Measurements from ENCODE around the gene NFATC2.

NFATC2 gene

GRCh38 chr20:51468636-51469035 is 73.9 kb downstream of the NFATC2 start:
- TF ChIP-seq CTCF (IDR thresholded peaks at IDR 0.05; ENCODE audit: low read length) (no peak), EZH2 (IDR thresholded peaks at IDR 0.05; ENCODE audit: borderline replicate concordance, low read length) (no peak)
- Histone ChIP-seq H3F3A (ENCODE audit: insufficient read depth, low read length) (no peaks in the 10 kb centered on the region), H3K27me3 (ENCODE audit: insufficient read depth, low read length) (no peaks in the 10 kb centered on the region), H3K9me3 (ENCODE audit: low read length) (no peaks in the 10 kb centered on the region), H3K4me2 (ENCODE audit: low read length) (no peak overlapping the region), H3K27ac (ENCODE audit: low read depth, low read length, poor library complexity, severe bottlenecking) (peak overlapping the region; percentile 85), H3K36me3 (ENCODE audit: insufficient read depth, low read length) (peaks cover 54% of the 10 kb centered on the region), H3K9me2 (ENCODE audit: low read depth, low read length) (no peaks in the 10 kb centered on the region), H4K20me1 (ENCODE audit: insufficient read depth, low read length) (no peaks in the 10 kb centered on the region), H2AFZ (ENCODE audit: low read length) (no peak overlapping the region), H3K4me1 (ENCODE audit: insufficient read depth, low read length, severe bottlenecking) (peaks cover 56% of the 10 kb centered on the region), H3K79me2 (ENCODE audit: insufficient read depth, low read length) (no peaks in the 10 kb centered on the region), H3K4me3 (ENCODE audit: low read depth, low read length, poor library complexity, severe bottlenecking) (no peak overlapping the region), H3K9ac (ENCODE audit: low read length) (no peak overlapping the region; the same call in 1 of the 2 replicates)

- Histone ChIP-seq H3K4me1 (ENCODE audit: insufficient read depth, low read length, severe bottlenecking) (peaks cover 62% of the 10 kb centered on the region), H3K27ac (ENCODE audit: low read depth, low read length, poor library complexity, severe bottlenecking) (peak overlapping the region; percentile 85), H3K9me2 (ENCODE audit: low read depth, low read length) (no peaks in the 10 kb centered on the region), H3K9me3 (ENCODE audit: low read length) (no peaks in the 10 kb centered on the region), H3F3A (ENCODE audit: insufficient read depth, low read length) (no peaks in the 10 kb centered on the region), H3K79me2 (ENCODE audit: insufficient read depth, low read length) (no peaks in the 10 kb centered on the region), H3K9ac (ENCODE audit: low read length) (no peak overlapping the region; the same call in 1 of the 2 replicates), H4K20me1 (ENCODE audit: insufficient read depth, low read length) (no peaks in the 10 kb centered on the region), H3K27me3 (ENCODE audit: insufficient read depth, low read length) (no peaks in the 10 kb centered on the region), H2AFZ (ENCODE audit: low read length) (no peak overlapping the region), H3K4me2 (ENCODE audit: low read length) (no peak overlapping the region), H3K4me3 (ENCODE audit: low read depth, low read length, poor library complexity, severe bottlenecking) (no peak overlapping the region), H3K36me3 (ENCODE audit: insufficient read depth, low read length) (peaks cover 48% of the 10 kb centered on the region)
- TF ChIP-seq CTCF (IDR thresholded peaks at IDR 0.05; ENCODE audit: low read length) (no peak), EZH2 (IDR thresholded peaks at IDR 0.05; ENCODE audit: borderline replicate concordance, low read length) (no peak)
These were observed 74.4 kb downstream of the NFATC2 start for GRCh38 chr20:51467956-51468626.

GRCh38 chr20:51463998-51464397 is 78.5 kb downstream of the NFATC2 start:
- peak overlapping the region; percentile 14; the same call in 1 of the 2 replicates for H3K4me2 ChIP-seq (ENCODE audit: low read length)
- H4K20me1 ChIP-seq (ENCODE audit: insufficient read depth, low read length): no peaks in the 10 kb centered on the region
- no peaks in the 10 kb centered on the region for H3F3A ChIP-seq (ENCODE audit: insufficient read depth, low read length)
- H3K9me2 ChIP-seq (ENCODE audit: low read depth, low read length): no peaks in the 10 kb centered on the region
- no peaks in the 10 kb centered on the region for H3K79me2 ChIP-seq (ENCODE audit: insufficient read depth, low read length)
- peaks cover 27% of the 10 kb centered on the region for H3K36me3 ChIP-seq (ENCODE audit: insufficient read depth, low read length)
- no peaks in the 10 kb centered on the region for H3K9me3 ChIP-seq (ENCODE audit: low read length)
- H3K4me1 ChIP-seq (ENCODE audit: insufficient read depth, low read length, severe bottlenecking): peaks cover 69% of the 10 kb centered on the region
- no peaks in the 10 kb centered on the region for H3K27me3 ChIP-seq (ENCODE audit: insufficient read depth, low read length)
- H3K4me3 ChIP-seq (ENCODE audit: low read depth, low read length, poor library complexity, severe bottlenecking): no peak overlapping the region
- no peak for TF ChIP-seq CTCF (IDR thresholded peaks at IDR 0.05; ENCODE audit: low read length)
- TF ChIP-seq EZH2 (IDR thresholded peaks at IDR 0.05; ENCODE audit: borderline replicate concordance, low read length): no peak
- peak overlapping the region; percentile 52 for H3K9ac ChIP-seq (ENCODE audit: low read length)
- H2AFZ ChIP-seq (ENCODE audit: low read length): no peak overlapping the region
- H3K27ac ChIP-seq (ENCODE audit: low read depth, low read length, poor library complexity, severe bottlenecking): peak overlapping the region; percentile 98
